GM18867 (cell line): Measurements from ENCODE around the gene MSRB2.
"Not testable (repeated sequence)": the region's sequence is repeated elsewhere in the genome, so short reads cannot be mapped to it uniquely, and the experiment has no call there.

Source experiments
- ATAC-seq: cut with Tn5 transposase; IDR thresholded peaks from one replicate; pipeline ENCODE4 v1.9.1; 2021; ENCODE audit warnings: mild to moderate bottlenecking, moderate library complexity; ENCODE audit not compliant: unreplicated experiment

The MSRB2 gene

DNA sequence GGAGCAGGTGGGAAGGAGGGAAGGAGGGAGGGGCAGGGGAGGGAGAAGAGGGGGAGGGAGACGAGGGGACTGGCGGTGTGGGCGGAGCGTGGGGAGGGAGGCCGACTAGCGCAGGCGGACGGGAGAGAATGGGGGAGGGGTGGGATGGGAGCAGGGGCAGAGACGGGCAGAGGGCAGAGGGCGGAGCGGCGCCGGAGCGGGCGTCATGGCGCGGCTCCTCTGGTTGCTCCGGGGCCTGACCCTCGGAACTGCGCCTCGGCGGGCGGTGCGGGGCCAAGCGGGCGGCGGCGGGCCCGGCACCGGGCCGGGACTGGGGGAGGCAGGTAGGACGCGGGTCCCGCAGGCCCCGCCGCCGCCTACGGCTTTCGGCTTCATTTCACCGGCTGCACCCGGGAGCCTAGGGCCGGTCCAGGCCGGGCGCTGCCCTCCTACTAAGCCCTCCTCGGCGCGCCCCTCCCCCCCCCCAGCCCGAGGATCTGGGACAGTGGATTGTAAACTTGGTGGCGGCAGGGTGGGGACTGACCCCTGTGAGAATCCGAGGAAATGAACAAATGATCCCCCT lies at the start of gene MSRB2:
MSRB2 (plus strand) TSS at position 176 of the 562 bp plus-strand sequence; CDS start at position 206, 30 bp downstream.
- ATAC-seq, result peak; percentile 80

GRCh38 chr10:23046027-23046426 lies 49.4 kb upstream of the MSRB2 start:
- ATAC-seq, result no peak

- no peak for ATAC-seq
Measured at GRCh38 chr10:23047201-23048050, 48.0 kb upstream of the MSRB2 start.

- ATAC-seq, result no peak
Measured at GRCh38 chr10:23048191-23048590, 47.2 kb upstream of the MSRB2 start.

DNA sequence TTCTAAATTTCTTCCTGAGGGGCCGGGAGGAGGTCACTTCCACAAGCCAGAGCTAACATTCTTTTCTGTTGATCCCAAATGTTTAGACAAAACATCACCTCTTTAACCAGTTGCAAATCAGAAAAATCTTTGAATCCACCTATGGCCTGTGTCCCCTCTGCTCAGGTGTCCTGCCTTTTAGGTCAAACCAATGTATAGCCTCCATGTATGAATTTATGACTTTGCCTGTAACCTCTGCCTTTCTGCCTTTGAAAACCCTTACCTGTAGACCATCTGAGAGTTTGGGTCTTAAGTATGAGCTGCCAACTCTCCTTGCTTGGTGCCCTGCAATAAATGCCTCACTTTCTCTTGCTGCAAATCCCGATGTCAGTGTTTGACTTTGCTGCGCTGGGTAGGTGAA lies 44.1 kb upstream of the MSRB2 start:
- ATAC-seq, result no peak

DNA sequence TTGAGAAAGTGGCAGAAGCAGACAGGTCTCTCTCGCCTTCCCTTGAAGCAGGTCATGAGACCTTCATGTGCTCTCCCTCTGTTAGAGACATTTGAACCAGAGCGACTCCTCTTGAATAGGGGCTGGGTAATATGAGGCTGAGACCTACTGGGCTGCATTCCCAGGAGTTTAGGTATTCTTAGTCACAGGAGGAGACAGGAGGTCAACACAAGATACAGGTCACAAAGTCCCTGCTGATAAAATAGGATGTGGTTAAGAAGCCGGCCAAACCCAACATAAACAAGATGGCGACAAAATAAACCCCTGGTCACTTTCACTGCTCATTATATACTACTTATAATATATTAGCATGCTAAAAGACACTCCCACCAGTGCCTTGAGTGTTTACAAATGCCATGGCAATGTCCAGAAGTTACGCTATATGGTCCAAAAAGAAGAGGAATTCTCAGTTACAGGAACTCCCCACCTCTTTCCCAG lies 43.5 kb upstream of the MSRB2 start:
- no peak for ATAC-seq

DNA sequence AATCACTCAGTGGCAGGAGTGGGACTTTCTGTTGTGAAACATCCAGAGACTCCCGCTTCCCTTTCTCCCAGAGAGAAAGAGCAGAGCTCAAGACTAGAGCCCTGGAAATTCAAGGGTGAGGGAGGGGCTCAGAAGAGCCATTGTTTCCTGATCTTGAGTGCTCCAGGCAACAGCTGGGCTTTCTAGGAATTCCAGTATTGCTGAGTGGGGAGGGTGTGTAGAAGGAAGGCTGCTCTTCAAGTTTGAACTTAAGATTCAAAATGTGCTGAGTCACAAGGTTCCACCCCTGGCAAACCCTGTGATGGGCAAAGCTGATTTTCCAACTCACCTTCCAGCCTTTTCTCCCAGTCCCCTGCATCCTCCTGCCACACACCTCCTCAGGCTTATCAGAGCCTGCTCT lies 42.3 kb upstream of the MSRB2 start:
- ATAC-seq, result no peak

GRCh38 chr10:23055424-23056185 lies 39.8 kb upstream of the MSRB2 start:
- ATAC-seq, result no peak

DNA sequence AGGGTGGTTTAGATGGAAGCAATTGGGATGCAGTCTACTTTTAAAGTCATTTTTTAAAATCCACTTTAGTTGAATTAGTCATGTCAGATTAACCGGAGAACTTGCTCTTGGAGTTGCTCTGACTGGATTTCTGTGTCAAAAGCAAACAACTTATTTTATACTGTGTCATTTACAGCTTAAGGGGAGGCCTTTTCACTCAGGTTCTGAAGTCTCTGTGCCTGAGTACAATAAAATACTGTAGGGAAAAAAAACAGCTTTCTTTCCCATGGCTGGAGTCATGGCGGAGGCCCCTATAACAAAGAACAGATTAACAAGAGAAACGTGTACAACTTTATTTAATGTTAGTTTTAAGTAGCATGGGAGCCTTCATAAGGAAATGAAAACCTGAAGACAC lies 39.2 kb upstream of the MSRB2 start:
- no peak for ATAC-seq

GRCh38 chr10:23058366-23058765 lies 37.0 kb upstream of the MSRB2 start:
- no peak for ATAC-seq

DNA sequence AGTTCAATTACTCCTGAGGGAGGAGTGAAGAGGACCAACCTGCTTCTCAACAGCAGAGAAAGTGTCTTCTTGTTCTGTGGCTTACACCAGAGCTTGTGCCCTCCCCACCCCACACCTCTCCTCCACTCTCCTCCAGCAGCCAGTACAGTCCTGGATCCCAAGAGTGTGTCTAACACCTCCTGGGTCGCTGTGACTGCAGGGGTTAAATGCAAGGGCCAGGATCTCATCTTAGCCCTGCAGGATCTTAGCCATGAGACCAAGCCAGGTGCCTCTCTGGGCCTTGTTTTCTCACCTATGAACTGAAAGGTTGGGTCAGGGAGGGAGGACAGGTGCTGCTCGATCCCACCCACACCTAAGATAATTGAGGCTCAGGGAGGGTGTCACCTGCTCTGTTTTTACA lies 34.5 kb upstream of the MSRB2 start:
- ATAC-seq, result no peak

DNA sequence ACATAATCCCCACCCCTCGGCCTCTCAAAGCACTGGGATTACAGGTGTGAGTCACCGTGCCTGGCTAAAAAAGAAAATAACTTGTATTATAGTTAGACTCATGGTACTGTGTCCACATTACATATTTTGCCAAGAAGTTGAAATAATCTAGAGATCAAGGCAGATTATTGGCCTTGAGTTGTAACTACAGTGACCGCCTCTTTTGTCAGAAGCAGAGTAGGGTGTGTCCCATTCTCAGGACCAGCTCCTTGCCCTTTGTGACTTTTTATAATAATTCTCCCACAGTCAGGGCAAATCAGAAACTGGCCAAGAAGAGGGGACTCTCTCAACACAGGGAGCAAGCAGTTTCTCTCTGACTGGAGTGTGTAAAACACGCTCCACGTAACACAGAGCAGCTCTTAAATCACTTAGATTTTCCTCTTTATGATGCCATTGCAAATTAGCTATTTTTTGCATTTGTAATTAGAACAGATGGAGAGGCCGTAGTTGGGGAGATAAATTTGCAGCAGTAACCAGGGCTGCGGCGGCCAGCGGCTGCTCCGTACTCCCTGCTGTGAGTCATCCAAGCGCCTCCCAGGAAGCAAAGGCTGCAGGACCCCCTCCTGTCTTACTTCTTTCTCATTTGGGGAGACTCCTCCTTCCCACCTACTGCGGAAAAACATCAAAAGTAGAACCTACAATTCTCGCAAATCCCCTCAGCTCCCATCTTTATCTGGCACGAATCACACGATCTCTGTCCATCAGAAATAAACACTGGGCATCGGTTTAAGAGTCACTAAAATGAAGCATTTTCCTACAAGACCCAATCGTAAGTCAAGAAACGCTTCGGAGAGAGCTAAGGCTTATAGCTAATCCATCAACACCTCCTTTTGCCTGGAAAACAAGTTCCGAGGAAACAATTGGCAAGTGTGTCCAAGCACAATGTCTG lies 32.1 kb upstream of the MSRB2 start:
- ATAC-seq, result no peak

DNA sequence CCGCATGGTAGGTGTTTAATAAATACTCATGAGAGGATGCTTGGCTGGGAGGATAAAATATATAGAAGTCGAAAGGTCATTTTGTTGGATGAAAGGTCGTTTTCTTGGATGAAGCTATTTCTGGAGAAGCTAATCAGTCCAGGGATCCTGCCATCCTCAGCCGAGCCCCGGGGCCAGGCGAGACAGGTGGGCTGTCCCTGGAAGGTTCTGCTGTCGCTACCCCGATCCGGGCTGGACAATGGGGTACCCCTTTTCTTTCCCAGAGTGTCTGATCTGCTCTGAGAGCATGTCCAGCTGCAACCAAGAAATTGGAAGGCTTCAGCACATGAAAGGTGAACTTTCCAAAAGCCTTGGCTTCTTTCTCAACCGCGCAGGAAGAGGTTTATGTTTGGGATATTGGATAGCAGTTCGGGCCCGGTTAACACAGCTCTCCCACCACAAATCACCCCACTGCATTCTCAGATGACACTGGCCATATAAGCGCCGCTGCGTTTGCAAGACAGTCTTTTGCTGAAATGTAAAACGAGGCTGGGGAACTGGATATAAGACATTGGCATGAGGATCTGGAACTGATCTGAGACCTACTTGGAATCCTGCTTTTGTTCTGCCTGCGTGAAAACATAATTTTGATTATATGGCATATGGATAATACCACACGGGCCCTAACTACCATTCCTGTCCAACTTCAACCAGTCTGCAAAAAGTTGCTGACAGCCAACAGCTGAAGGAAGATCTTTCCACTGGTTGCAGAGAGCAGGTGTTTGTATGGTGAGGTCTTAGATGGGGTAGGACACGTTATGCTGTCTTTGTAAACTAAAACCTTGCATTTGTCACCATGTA lies 31.2 kb upstream of the MSRB2 start:
- ATAC-seq, result no peak

DNA sequence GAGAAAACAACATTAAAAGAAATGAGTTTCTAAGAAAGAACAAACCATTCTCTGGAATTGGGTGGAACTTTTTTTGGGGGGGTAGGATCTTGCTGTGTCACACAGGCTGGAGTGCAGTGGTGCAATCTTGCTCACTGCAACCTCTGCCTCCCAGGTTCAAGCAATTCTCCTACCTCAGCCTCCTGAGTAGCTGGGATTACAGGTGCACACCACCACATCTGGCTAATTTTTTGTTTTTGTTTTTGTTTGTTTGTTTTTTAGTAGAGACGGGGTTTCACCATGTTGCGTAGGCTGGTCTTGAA lies 30.6 kb upstream of the MSRB2 start:
- not testable (repeated sequence) for ATAC-seq

GRCh38 chr10:23065181-23065948 lies 30.0 kb upstream of the MSRB2 start:
- no peak for ATAC-seq

GRCh38 chr10:23067337-23067736 lies 28.0 kb upstream of the MSRB2 start:
- ATAC-seq, result no peak

GRCh38 chr10:23067939-23068775 lies 27.2 kb upstream of the MSRB2 start:
- ATAC-seq, result peak; percentile 40
